OCI-LY3 (cell line): Measurements from ENCODE around the gene DHDDS.

ENCODE experiments used
- EZH2phosphoT487 ChIP-seq: fragments of 200-600 bp; shearing (Covaris generic); IDR thresholded peaks from 2 replicates; pipeline ENCODE4 v1.6.1; 2018; ENCODE audit warnings: antibody characterized with exemption, mixed run types, low read depth
- TF ChIP-seq, protein P1 (sequence below): fragments of 200-600, 300-600 bp; sonication (generic); IDR thresholded peaks from 2 replicates; pipeline ENCODE4 v1.5.1; 2014; ENCODE audit warnings: antibody characterized with exemption, low read length, low read depth

DNA sequence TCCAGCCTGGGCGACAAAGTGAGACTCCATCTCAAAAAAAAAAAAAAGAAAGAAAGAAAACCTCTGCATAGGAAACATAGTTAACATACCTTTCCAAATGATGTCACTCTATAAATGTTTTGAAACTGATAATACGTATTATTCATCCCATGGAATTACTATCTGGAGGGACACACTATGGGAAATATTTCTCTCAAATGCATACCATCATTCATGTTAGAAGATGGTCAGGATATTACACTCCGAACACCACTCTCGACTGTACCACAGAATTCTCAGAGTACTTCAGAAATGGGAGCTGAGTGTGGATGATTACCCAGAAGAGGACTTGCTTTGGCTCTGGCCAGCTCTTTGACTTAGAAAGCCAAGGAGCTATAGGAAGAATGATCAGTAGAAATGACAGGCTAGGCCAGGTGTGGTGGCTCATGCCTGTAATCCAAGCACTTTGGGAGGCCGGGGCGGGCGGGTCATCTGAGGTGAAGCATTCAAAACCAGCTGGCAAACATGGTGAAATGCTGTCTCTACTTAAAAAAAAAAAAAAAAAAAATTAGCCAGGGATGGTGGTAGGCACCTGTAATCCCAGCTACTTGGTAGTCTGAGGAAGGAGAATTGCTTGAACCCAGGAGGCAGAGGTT is 26.7 kb upstream of the DHDDS start:
- TF ChIP-seq, protein P1, sequence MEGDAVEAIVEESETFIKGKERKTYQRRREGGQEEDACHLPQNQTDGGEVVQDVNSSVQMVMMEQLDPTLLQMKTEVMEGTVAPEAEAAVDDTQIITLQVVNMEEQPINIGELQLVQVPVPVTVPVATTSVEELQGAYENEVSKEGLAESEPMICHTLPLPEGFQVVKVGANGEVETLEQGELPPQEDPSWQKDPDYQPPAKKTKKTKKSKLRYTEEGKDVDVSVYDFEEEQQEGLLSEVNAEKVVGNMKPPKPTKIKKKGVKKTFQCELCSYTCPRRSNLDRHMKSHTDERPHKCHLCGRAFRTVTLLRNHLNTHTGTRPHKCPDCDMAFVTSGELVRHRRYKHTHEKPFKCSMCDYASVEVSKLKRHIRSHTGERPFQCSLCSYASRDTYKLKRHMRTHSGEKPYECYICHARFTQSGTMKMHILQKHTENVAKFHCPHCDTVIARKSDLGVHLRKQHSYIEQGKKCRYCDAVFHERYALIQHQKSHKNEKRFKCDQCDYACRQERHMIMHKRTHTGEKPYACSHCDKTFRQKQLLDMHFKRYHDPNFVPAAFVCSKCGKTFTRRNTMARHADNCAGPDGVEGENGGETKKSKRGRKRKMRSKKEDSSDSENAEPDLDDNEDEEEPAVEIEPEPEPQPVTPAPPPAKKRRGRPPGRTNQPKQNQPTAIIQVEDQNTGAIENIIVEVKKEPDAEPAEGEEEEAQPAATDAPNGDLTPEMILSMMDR = no peak
- no peak for TF ChIP-seq EZH2phosphoT487
